ENCODE results near the gene BIRC6. TPM values are rescaled to one million over a fixed set of nuclear protein-coding genes. Genes with fewer than 3 reads are reported as not detected.

BIRC6 gene
- polyA plus RNA-seq, 3 donors = 11.5 to 32.6 (median 12.9) TPM

- H3K4me1 ChIP-seq (ENCODE audit: control insufficient read depth in 1 of 2, insufficient read depth in 2 of 2, low read length in 2 of 2) = peaks cover 13 to 15% of the 10 kb centered on the region in 2 donors
- H3K27me3 Mint-ChIP-seq (ENCODE audit: low read depth in 3 of 3) = peaks cover 0 to 1% (median 0%) of the 10 kb centered on the region in 3 donors
- no peaks in the 10 kb centered on the region for H4K20me1 ChIP-seq (ENCODE audit: insufficient read depth, low read length)
- no peak overlapping the region for H3K9ac ChIP-seq (ENCODE audit: insufficient read depth, low read length, poor library complexity, severe bottlenecking)
- H3K27ac ChIP-seq (ENCODE audit: low read depth in 1 of 2, low read length in 2 of 2) = peak overlapping the region in 1 of 2 donors; percentile 17
- DNase-seq = no peak
- intact Hi-C loops (cut with micrococcal nuclease) = no loop called here
- H3K36me3 ChIP-seq (replicated peaks in 1 of 2; ENCODE audit: control insufficient read depth in 1 of 2, insufficient read depth in 2 of 2, low read length in 2 of 2) = peaks cover 58 to 83% of the 10 kb centered on the region in 2 donors
- H3K4me3 Mint-ChIP-seq = no peak overlapping the region
- H3K36me3 Mint-ChIP-seq = peaks cover 55 to 85% of the 10 kb centered on the region in 2 donors
- H3K4me1 Mint-ChIP-seq = peaks cover 13% of the 10 kb centered on the region
- H3K27me3 ChIP-seq (ENCODE audit: control insufficient read depth in 2 of 2, insufficient read depth in 2 of 2, low read length in 2 of 2) = no peaks in the 10 kb centered on the region
- peak overlapping the region in 1 of 7 donors; percentile 30 for H3K27ac Mint-ChIP-seq
- no peak for TF ChIP-seq CTCF (IDR thresholded peaks at IDR 0.05)
- H3K79me2 ChIP-seq (ENCODE audit: insufficient read depth, low read length) = no peaks in the 10 kb centered on the region
- H3K4me3 ChIP-seq (replicated peaks in 1 of 3; ENCODE audit: low read depth in 2 of 3, low read length in 3 of 3) = no peak overlapping the region
- no peak overlapping the region for H3K4me2 ChIP-seq (replicated peaks; ENCODE audit: extremely low read depth, low read length, poor library complexity, severe bottlenecking)
- no peaks in the 10 kb centered on the region for H3K9me3 Mint-ChIP-seq
- H3K9me3 ChIP-seq (replicated peaks in 1 of 2; ENCODE audit: control insufficient read depth in 1 of 2, insufficient read depth in 1 of 2, low read length in 2 of 2) = no peaks in the 10 kb centered on the region
- 100% methylated on average over 1 of the region's 2 CpGs for WGBS (ENCODE audit: insufficient coverage)
- H2AFZ ChIP-seq (ENCODE audit: insufficient read depth, low read depth, low read length, poor library complexity, severe bottlenecking) = no peak overlapping the region
Observed at GRCh38 chr2:32611366-32611765, 254.5 kb downstream of the BIRC6 start.

DNA sequence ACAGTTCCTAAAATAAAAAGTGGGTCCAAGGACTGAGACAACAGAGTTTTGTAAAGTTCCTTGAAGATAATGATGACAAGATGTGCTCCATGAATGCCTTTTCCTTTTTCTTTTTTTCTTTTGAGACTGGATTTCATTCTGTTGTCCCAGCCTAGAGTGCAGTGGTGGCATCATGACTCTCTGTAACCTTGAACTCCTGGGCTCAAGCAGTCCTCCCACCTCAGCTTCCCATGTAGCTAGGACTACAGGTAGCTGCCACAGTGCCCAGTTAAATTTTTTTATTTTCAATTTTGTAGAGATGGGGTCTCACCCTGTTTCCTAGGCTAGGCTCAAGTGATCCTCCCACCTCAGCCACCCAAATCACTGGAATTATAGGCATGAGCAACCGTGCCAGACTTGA is 254.9 kb downstream of the BIRC6 start:
- DNase-seq = no peak
- no peaks in the 10 kb centered on the region for H3K79me2 ChIP-seq (ENCODE audit: insufficient read depth, low read length)
- H3K36me3 ChIP-seq (replicated peaks in 1 of 2; ENCODE audit: control insufficient read depth in 1 of 2, insufficient read depth in 2 of 2, low read length in 2 of 2) = peaks cover 59 to 83% of the 10 kb centered on the region in 2 donors
- peaks cover 13 to 15% of the 10 kb centered on the region in 2 donors for H3K4me1 ChIP-seq (ENCODE audit: control insufficient read depth in 1 of 2, insufficient read depth in 2 of 2, low read length in 2 of 2)
- no peaks in the 10 kb centered on the region for H3K27me3 ChIP-seq (ENCODE audit: control insufficient read depth in 2 of 2, insufficient read depth in 2 of 2, low read length in 2 of 2)
- Mint-ChIP-seq H3K4me3 (no peak overlapping the region), H3K27ac (peak overlapping the region in 1 of 7 donors; percentile 3), H3K9me3 (peaks cover 0 to 2% (median 0%) of the 10 kb centered on the region in 7 donors), H3K36me3 (peaks cover 58 to 85% of the 10 kb centered on the region in 2 donors), H3K27me3 (ENCODE audit: low read depth in 3 of 3) (peaks cover 0 to 1% (median 0%) of the 10 kb centered on the region in 3 donors), H3K4me1 (peaks cover 13% of the 10 kb centered on the region)
- H2AFZ ChIP-seq (ENCODE audit: insufficient read depth, low read depth, low read length, poor library complexity, severe bottlenecking) = no peak overlapping the region
- TF ChIP-seq CTCF (IDR thresholded peaks at IDR 0.05) = no peak
- H3K27ac ChIP-seq (ENCODE audit: low read depth in 1 of 2, low read length in 2 of 2) = peak overlapping the region in 1 of 2 donors; percentile 17
- no peak overlapping the region for H3K4me2 ChIP-seq (replicated peaks; ENCODE audit: extremely low read depth, low read length, poor library complexity, severe bottlenecking)
- H3K4me3 ChIP-seq (replicated peaks in 1 of 3; ENCODE audit: low read depth in 2 of 3, low read length in 3 of 3) = no peak overlapping the region
- no CpG with 5 or more reads among the region's 1 CpG for WGBS (ENCODE audit: insufficient coverage)
- no peaks in the 10 kb centered on the region for H3K9me3 ChIP-seq (replicated peaks in 1 of 2; ENCODE audit: control insufficient read depth in 1 of 2, insufficient read depth in 1 of 2, low read length in 2 of 2)
- intact Hi-C loops (cut with micrococcal nuclease) = no loop called here
- no peak overlapping the region for H3K9ac ChIP-seq (ENCODE audit: insufficient read depth, low read length, poor library complexity, severe bottlenecking)
- H4K20me1 ChIP-seq (ENCODE audit: insufficient read depth, low read length) = no peaks in the 10 kb centered on the region
